GM12878 (cell line): Measurements from ENCODE around the gene CELF2. TPM values are rescaled to one million over a fixed set of nuclear protein-coding genes. Genes with fewer than 3 reads are reported as not detected.

ENCODE experiments used
- ATAC-seq: fragments of 200-7000 bp; cut with Tn5 transposase; 3 replicates; pipeline ENCODE4 v1.9.1; 2020; ENCODE audit warnings: mild to moderate bottlenecking, moderate library complexity
- BruUV-seq: library from RNA; stranded (reverse); fragments of 400-500 nt; replicated peaks from 2 replicates; lab custom pipeline; 2021; lab: Mats Ljungman, UMichigan
- CTCF ChIA-PET: fragments of 300-600 bp; sonication (Branson Sonifier 250); formaldehyde crosslinking; extraction: SDS; loops from one replicate; lab custom pipeline; 2021; ENCODE audit warnings: inconsistent platforms; lab: Yijun Ruan, JAX
- POLR2A ChIA-PET: fragments of 350-600 bp; formaldehyde crosslinking; extraction: SDS; loops from one replicate; lab custom pipeline; 2021; ENCODE audit warnings: inconsistent platforms; lab: Charles Lee
- RAD21 ChIA-PET: fragments of 300-600 bp; sonication (Branson Sonifier 250); formaldehyde crosslinking; loops from one replicate; lab custom pipeline; 2023; ENCODE audit warnings: antibody characterized with exemption; ENCODE audit not compliant: unreplicated experiment; lab: Charles Lee
- SMC1A ChIA-PET: fragments of 300-600 bp; sonication (Branson Sonifier 250); formaldehyde crosslinking; loops from one replicate; lab custom pipeline; 2023; ENCODE audit not compliant: unreplicated experiment, uncharacterized antibody; lab: Charles Lee
- DNase-seq: peaks from one replicate; pipeline ENCODE4 v3.0.0-alpha.2; 2011; ENCODE audit warnings: low read depth, low spot score
- FAIRE-seq: peaks from 3 replicates; lab custom pipeline; 2011; peaks lifted over from hg19 to GRCh38; lab: Jason Lieb, UNC
- H2AFZ ChIP-seq: 2 replicates; pipeline ENCODE4 v1.6.0; 2011; ENCODE audit warnings: low read depth, low read length, control low read depth; ENCODE audit not compliant: control insufficient read depth
- H3K27ac ChIP-seq: 2 replicates; pipeline ENCODE4 v1.5.1; 2011; ENCODE audit warnings: control low read depth; ENCODE audit not compliant: control insufficient read depth, insufficient read depth
- H3K27me3 ChIP-seq, 2 experiments: replicated peaks in 1 of 2; 2 replicates each; pipeline versions ENCODE4 v1.6.0 to v1.6.1; 2011; ENCODE audit warnings: low read length in 1 of 2; ENCODE audit not compliant: control insufficient read depth in 2 of 2, insufficient read depth in 2 of 2
- H3K36me3 ChIP-seq, 2 experiments: 2 replicates each; pipeline ENCODE4 v1.5.1; 2011; ENCODE audit warnings: low read length in 1 of 2; ENCODE audit not compliant: control insufficient read depth in 2 of 2, insufficient read depth in 2 of 2
- H3K4me1 ChIP-seq: 2 replicates; pipeline ENCODE4 v1.6.1; 2011; ENCODE audit warnings: mild to moderate bottlenecking, low read length, moderate library complexity, mixed read lengths; ENCODE audit not compliant: control insufficient read depth, insufficient read depth
- H3K4me2 ChIP-seq: 2 replicates; pipeline ENCODE4 v1.6.0; 2011; ENCODE audit warnings: control low read depth; ENCODE audit not compliant: control insufficient read depth, insufficient read depth
- H3K4me3 ChIP-seq: fragments of 200-600 bp; sonication (generic); 2 replicates; pipeline ENCODE4 v1.5.1; 2016
- H3K79me2 ChIP-seq: 2 replicates; pipeline ENCODE4 v1.6.0; 2011; ENCODE audit warnings: low read length; ENCODE audit not compliant: control insufficient read depth, insufficient read depth
- H3K9ac ChIP-seq: 2 replicates; pipeline ENCODE4 v1.8.0; 2011; ENCODE audit warnings: low read length, control low read depth, mixed read lengths; ENCODE audit not compliant: control insufficient read depth, insufficient read depth
- H3K9me3 ChIP-seq: replicated peaks from 3 replicates; pipeline ENCODE4 v1.5.1; 2011; ENCODE audit warnings: mild to moderate bottlenecking, low read length; ENCODE audit not compliant: control insufficient read depth, insufficient read depth
- H4K20me1 ChIP-seq: 2 replicates; pipeline ENCODE4 v1.6.0; 2011; ENCODE audit not compliant: control insufficient read depth, insufficient read depth
- CBFB ChIP-seq: IDR thresholded peaks from 2 replicates; pipeline ENCODE4 v1.6.1; 2016; ENCODE audit warnings: antibody characterized with exemption, low read depth
- CHD1 ChIP-seq: IDR thresholded peaks from 2 replicates; pipeline ENCODE4 v1.6.1; 2012; ENCODE audit warnings: low read depth, low read length, improper control_type of control experiment
- FOS ChIP-seq: IDR thresholded peaks from 3 replicates; pipeline ENCODE4 v1.6.1; 2011; ENCODE audit warnings: borderline replicate concordance; ENCODE audit not compliant: insufficient read length; ENCODE audit errors: extremely low read depth
- MEF2A ChIP-seq: IDR thresholded peaks from 2 replicates; pipeline ENCODE4 v1.6.1; 2011; ENCODE audit warnings: low read depth, mild to moderate bottlenecking, low read length, moderate library complexity; ENCODE audit not compliant: insufficient read depth
- RB1 ChIP-seq: fragments of 450-650 bp; formaldehyde crosslinking; IDR thresholded peaks from 2 replicates; pipeline ENCODE4 v1.6.1; 2017; ENCODE audit warnings: mild to moderate bottlenecking, borderline replicate concordance
- TCF3 ChIP-seq: IDR thresholded peaks from 2 replicates; pipeline ENCODE4 v1.6.1; 2012; ENCODE audit warnings: low read depth, mild to moderate bottlenecking, low read length, borderline replicate concordance; ENCODE audit not compliant: insufficient read depth
- ZNF592 ChIP-seq: fragments of 450-650 bp; IDR thresholded peaks from 2 replicates; pipeline ENCODE4 v1.6.1; 2017; ENCODE audit warnings: mild to moderate bottlenecking, moderate library complexity
- WGBS: methylation state at CpG from one replicate; pipeline ENCODE4 v1.1.6; 2016; ENCODE audit warnings: low lambda C conversion rate; ENCODE audit not compliant: insufficient replicate concordance, insufficient coverage; ENCODE audit errors: missing lambda C conversion rate; 5-methylcytosine and 5-hydroxymethylcytosine counted together
- in situ Hi-C: fragments of 300-500 bp; cut with MboI; formaldehyde crosslinking; loops from 9 replicates; pipeline ENCODE4 v1.14.3; 2018; ENCODE audit warnings: mixed read lengths
- intact Hi-C: fragments of 100-400 bp; cut with micrococcal nuclease; formaldehyde crosslinking; loops from one replicate; pipeline ENCODE4 v1.14.2; 2022; ENCODE audit not compliant: unreplicated experiment
- polyA plus RNA-seq, 11 experiments: library from polyadenylated mRNA; depleted of rRNA in 4 of 11; unstranded in 6 of 11; stranded (reverse) in 5 of 11; fragments of >200 nt; fragmentation: Nextera tagmentation in 4 of 11; fragmentation: Illumina TruSeq in 1 of 11; extraction: Ambion mirVana in 4 of 11; extraction: Trizol in 1 of 11; gene quantifications; 1 replicate in 1 of 11; 2 replicates in 10 of 11; pipeline versions ENCODE4 v1.2.1 to v1.2.3, GENCODE V29; 2011 to 2016; ENCODE audit warnings: inconsistent platforms in 2 of 11, missing spikeins in 2 of 11, low read depth in 1 of 11
- total RNA-seq, 4 experiments: library from RNA; depleted of rRNA in 3 of 4; stranded (reverse); fragments of >200 nt in 3 of 4; fragmentation: Illumina TruSeq in 1 of 4; extraction: Trizol in 1 of 4; gene quantifications; 2 replicates each; pipeline versions ENCODE4 v1.2.1 to v1.2.3, GENCODE V29; 2013 to 2021

Gene CELF2
- total and polyA plus RNA-seq, 10 of the 15 experiments (the other 5 are each of a cell fraction or from before 2014, with no cell fraction given), result 20.8 to 129 (median 86.3) TPM

DNA sequence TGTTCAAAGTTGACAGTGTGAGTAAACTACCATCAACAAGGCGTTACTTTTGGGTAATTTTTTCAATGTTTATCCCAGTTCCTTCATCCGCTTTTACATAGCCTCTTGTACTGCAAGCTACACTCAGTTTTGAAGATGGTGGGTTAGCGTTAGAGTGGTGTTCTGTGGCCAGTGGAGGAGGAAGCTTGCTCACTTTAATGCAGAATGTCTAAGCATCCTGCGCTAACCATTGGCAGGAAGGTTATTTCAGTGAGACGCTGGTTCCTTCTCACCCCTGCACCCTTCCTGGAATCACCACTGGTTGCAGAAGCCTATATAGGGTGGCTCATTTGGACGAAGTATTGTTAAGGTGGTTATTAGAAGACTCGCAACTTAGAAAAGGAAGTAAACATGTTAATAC lies 159.1 kb downstream of the CELF2 start (continued):
- TF ChIP-seq CBFB (0 out of 2 replicates have a peak, but pooled peaks have one; percentile 35), RB1 (no peak), ZNF592 (peak; percentile 58; the same call in 1 of the 2 replicates), MEF2A (0 out of 2 replicates have a peak, but pooled peaks have one; percentile 23), TCF3 (no peak)
- TF ChIP-seq, all 136 proteins: peak for 12

DNA sequence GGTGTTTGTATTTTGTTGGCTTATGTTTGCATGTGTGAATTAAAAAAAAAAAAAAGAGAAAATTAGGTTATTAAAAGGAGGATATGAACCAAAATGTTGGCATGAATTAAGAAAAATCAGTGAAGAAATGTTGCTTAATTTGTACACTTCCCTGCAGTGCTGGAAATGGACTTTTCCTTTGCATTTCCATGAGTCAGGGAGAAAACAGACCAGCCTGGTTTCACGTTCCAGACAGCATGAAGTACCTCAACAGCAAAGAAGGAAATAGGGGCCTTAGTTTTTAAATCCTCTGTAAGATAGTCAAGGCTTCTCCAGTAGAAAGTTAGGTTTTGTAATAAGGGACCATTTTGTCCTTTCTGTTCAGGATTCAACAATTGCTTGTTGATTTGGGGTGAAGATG lies 159.7 kb downstream of the CELF2 start:
- peak overlapping the region; percentile 54 for H3K4me3 ChIP-seq
- intact Hi-C loops, result loop anchor here (10.0 kb wide), 2 partner anchors 267 to 507 kb away; no protein-coding TSS in a partner anchor
- no peak for DNase-seq
- H3K27ac ChIP-seq, result peak overlapping the region; percentile 95
- ATAC-seq, result no peak
- in situ Hi-C loops, result loop anchor here (10.0 kb wide), 2 partner anchors 507 to 867 kb away; partner anchors contain the start of gene UPF2
- no peaks in the 10 kb centered on the region for H3K27me3 ChIP-seq
- ChIA-PET SMC1A (interaction anchor here (0.7 to 18.3 kb wide), 7 partner anchors 10 to 93 kb away, joined by 3 to 417 read pairs (median 17); no protein-coding TSS in a partner anchor), POLR2A (interaction anchor here (0.7 to 8.7 kb wide), 6 partner anchors 9 to 401 kb away, joined by 3 to 130 read pairs (median 6); no protein-coding TSS in a partner anchor), RAD21 (interaction anchor here (1.2 to 8.5 kb wide), 7 partner anchors 12 to 94 kb away, joined by 3 to 212 read pairs (median 34); no protein-coding TSS in a partner anchor), CTCF (interaction anchor here (1.3 to 13.9 kb wide), 11 partner anchors 10 to 93 kb away, joined by 3 to 114 read pairs (median 8); no protein-coding TSS in a partner anchor)
- peak overlapping the region; percentile 60 for H3K9ac ChIP-seq
- no peak for FAIRE-seq
- peaks cover 73% of the 10 kb centered on the region for H3K4me1 ChIP-seq
- H3K36me3 ChIP-seq, result peaks cover 21 to 33% of the 10 kb centered on the region in 2 experiments
- BruUV-seq, result no TSS peak
- no peaks in the 10 kb centered on the region; the same call in 2 of the 3 replicates for H3K9me3 ChIP-seq
- H2AFZ ChIP-seq, result no peak overlapping the region
- 0% methylated on average over 1 of the region's 1 CpG for WGBS
- H4K20me1 ChIP-seq, result no peaks in the 10 kb centered on the region; the same call in 1 of the 2 replicates
- H3K4me2 ChIP-seq, result peak overlapping the region; percentile 98
- TF ChIP-seq FOS, result no peak
- TF ChIP-seq CHD1, result 0 out of 2 replicates have a peak, but pooled peaks have one; percentile 47
- H3K79me2 ChIP-seq, result peaks cover 100% of the 10 kb centered on the region
